ENCODE measurements around the gene LAMA3. TPM values are rescaled to one million over a fixed set of nuclear protein-coding genes. Genes with fewer than 3 reads are reported as not detected.
A peak's percentile ranks its signal among the peaks of the same experiment; 100 is the strongest.

Gene LAMA3
- total and polyA plus RNA-seq, 8 donors, result 4.3 to 182 (median 26.6) TPM

DNA sequence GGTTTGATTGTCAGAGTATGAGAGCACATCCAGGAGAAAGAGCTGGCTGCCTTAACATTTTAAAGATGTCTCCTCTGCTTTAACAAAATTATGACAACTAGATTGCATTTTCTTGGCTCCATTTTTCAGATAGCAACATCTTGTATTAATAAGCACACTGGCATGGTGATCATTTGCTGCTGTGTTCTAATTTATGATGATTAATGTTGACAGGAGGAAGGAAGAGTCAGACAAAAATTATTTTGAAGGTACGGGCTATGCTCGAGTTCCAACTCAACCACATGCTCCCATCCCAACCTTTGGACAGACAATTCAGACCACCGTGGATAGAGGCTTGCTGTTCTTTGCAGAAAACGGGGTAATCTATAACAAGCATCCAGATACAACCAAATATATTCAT, 227.1 kb downstream of the LAMA3 start:
- WGBS, 5 donors, result 71 to 86% (median 77%) methylated on average over 4 of the region's 4 CpGs
- H3K27me3 ChIP-seq, result no peaks in the 10 kb centered on the region
- peaks cover 4 to 59% (median 44%) of the 10 kb centered on the region in 4 donors for H3K36me3 ChIP-seq
- H3K9me3 ChIP-seq, result no peaks in the 10 kb centered on the region
- no peak overlapping the region for H3K4me3 ChIP-seq
- intact Hi-C loops (cut with DNase I; ENCODE audit: low total_unique reads), result no loop called here
- no peak for DNase-seq
- peaks cover 0 to 7% (median 0%) of the 10 kb centered on the region in 4 donors for H3K4me1 ChIP-seq
- H3K27ac ChIP-seq, result no peak overlapping the region
- no peak for TF ChIP-seq POLR2AphosphoS5 (IDR thresholded peaks at IDR 0.05)
- no peak for TF ChIP-seq POLR2A (IDR thresholded peaks at IDR 0.05)
- TF ChIP-seq, protein P1, sequence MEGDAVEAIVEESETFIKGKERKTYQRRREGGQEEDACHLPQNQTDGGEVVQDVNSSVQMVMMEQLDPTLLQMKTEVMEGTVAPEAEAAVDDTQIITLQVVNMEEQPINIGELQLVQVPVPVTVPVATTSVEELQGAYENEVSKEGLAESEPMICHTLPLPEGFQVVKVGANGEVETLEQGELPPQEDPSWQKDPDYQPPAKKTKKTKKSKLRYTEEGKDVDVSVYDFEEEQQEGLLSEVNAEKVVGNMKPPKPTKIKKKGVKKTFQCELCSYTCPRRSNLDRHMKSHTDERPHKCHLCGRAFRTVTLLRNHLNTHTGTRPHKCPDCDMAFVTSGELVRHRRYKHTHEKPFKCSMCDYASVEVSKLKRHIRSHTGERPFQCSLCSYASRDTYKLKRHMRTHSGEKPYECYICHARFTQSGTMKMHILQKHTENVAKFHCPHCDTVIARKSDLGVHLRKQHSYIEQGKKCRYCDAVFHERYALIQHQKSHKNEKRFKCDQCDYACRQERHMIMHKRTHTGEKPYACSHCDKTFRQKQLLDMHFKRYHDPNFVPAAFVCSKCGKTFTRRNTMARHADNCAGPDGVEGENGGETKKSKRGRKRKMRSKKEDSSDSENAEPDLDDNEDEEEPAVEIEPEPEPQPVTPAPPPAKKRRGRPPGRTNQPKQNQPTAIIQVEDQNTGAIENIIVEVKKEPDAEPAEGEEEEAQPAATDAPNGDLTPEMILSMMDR (IDR thresholded peaks at IDR 0.05), result no peak
- TF ChIP-seq EP300 (IDR thresholded peaks at IDR 0.05), result no peak

DNA sequence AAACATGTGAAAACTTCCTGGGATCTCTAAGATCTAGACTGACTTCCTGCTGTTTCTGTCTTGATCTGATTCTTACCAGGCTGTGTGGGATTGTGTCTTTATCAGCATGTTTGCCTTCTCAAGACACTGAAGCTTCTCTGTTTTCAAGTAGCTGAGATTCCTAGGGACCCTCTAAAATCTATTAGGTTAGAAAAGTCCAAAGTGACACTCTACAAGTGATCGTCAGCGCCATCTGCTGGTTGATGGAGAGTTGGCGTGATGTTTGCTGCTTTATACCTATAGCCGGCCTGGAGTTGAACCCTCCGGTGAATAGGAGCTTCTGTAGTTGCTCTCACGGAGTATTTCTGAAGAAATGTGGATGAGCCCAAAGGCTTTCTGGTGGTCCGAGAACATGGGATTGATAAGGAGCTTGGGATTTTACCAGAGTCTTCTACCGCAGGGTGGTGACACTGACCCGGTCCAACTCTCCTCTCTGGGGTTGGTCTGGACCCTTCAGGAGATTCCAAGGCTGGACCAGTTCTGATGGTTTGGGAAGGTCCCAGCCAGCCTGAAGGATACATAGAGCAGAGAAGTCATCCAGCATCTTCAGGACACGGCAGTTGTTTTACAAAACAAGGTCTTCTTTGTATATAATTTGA, 229.3 kb downstream of the LAMA3 start:
- peaks cover 0 to 7% (median 0%) of the 10 kb centered on the region in 4 donors for H3K4me1 ChIP-seq
- DNase-seq, result peak; percentile 84 to 89
- WGBS, 5 donors, result 31 to 39% (median 36%) methylated on average over 10 of the region's 10 CpGs
- intact Hi-C loops (cut with DNase I; ENCODE audit: low total_unique reads), result no loop called here
- H3K9me3 ChIP-seq, result no peaks in the 10 kb centered on the region
- no peak overlapping the region for H3K27ac ChIP-seq
- H3K4me3 ChIP-seq, result no peak overlapping the region
- TF ChIP-seq POLR2AphosphoS5 (IDR thresholded peaks at IDR 0.05), result no peak
- TF ChIP-seq, protein P1 (IDR thresholded peaks at IDR 0.05), result peak in 5 of 7 experiments; percentile 26 to 80 (median 62)
- no peaks in the 10 kb centered on the region for H3K27me3 ChIP-seq
- peaks cover 0 to 64% (median 38%) of the 10 kb centered on the region in 4 donors for H3K36me3 ChIP-seq

DNA sequence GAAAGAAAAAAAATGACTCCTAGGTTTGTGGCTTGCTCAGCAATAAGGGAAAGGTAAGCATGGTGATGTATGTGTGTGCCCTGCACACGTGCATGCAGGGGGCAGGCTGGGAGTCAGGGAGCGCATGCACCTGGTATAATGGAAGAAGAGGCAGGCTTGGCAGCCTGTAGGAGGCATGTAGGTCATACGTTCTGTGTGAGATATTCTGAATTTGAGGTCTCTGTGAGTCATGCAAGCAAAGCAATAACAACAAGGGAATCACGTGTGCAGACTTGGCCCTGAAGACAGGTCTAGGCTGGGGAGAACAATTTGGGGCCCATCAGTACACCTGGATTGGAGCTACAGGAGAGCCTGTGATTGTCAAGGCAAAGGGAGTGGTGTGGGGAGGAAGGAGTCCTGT, 230.8 kb downstream of the LAMA3 start:
- Histone ChIP-seq H3K4me3 (no peak overlapping the region), H3K9me3 (no peaks in the 10 kb centered on the region), H3K4me1 (peaks cover 0 to 12% (median 1%) of the 10 kb centered on the region in 4 donors), H3K27ac (no peak overlapping the region), H3K36me3 (peaks cover 0 to 51% (median 26%) of the 10 kb centered on the region in 4 donors), H3K27me3 (no peaks in the 10 kb centered on the region)
- no peak for DNase-seq
- intact Hi-C loops (cut with DNase I; ENCODE audit: low total_unique reads), result no loop called here
- TF ChIP-seq EP300 (IDR thresholded peaks at IDR 0.05), result no peak
- TF ChIP-seq POLR2A (IDR thresholded peaks at IDR 0.05), result no peak
- TF ChIP-seq, protein P1 (IDR thresholded peaks at IDR 0.05), result no peak
- TF ChIP-seq POLR2AphosphoS5 (IDR thresholded peaks at IDR 0.05), result no peak
- 78 to 90% (median 83%) methylated on average over 4 of the region's 4 CpGs for WGBS, 5 donors

DNA sequence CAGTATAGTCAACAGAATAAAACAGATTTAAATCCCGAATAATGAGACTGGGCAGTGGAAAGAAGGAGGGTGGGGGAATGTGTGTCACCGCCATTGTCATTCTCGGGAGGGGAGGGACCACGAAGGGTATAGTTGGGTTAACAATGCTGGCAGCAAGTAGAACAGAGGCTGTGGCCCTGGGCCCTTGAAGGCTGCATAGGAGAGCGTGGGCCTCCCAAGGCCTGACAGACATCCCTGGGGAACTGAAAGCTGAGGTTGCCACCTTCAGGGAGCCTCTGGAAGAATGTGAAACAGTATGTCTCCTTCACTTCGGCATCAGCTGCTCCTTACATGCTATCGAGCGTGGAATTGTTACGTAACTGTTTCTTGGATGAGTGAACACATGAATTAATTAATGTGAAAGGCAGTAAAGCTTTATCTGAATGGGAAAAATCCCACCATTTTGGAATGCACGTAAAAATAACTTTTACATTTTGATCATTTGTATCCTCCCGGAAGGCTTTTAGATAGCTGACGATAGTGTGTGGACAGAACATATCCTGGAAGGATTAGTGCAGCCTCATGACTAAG, 232.5 kb downstream of the LAMA3 start:
- no peak for DNase-seq
- intact Hi-C loops (cut with DNase I; ENCODE audit: low total_unique reads), result no loop called here

More for the DNA sequence above, 232.5 kb downstream of the LAMA3 start:
- Histone ChIP-seq H3K27me3 (no peaks in the 10 kb centered on the region), H3K9me3 (no peaks in the 10 kb centered on the region), H3K4me1 (peaks cover 0 to 28% (median 6%) of the 10 kb centered on the region in 4 donors), H3K27ac (no peak overlapping the region), H3K36me3 (peaks cover 0 to 39% (median 21%) of the 10 kb centered on the region in 4 donors), H3K4me3 (no peak overlapping the region)
- WGBS, 5 donors, result 92 to 96% (median 94%) methylated on average over 12 of the region's 12 CpGs
- TF ChIP-seq POLR2AphosphoS5 (IDR thresholded peaks at IDR 0.05), result no peak
- no peak for TF ChIP-seq POLR2A (IDR thresholded peaks at IDR 0.05)
- no peak for TF ChIP-seq EP300 (IDR thresholded peaks at IDR 0.05)
- TF ChIP-seq, protein P1 (IDR thresholded peaks at IDR 0.05), result no peak
